Measurements from ENCODE around the gene C2CD2. TPM values are rescaled to one million over a fixed set of nuclear protein-coding genes. Genes with fewer than 3 reads are reported as not detected.

C2CD2 gene
- total RNA-seq, 4 donors from 2014 or later: 37.5 to 63.9 (median 51.6) TPM

DNA sequence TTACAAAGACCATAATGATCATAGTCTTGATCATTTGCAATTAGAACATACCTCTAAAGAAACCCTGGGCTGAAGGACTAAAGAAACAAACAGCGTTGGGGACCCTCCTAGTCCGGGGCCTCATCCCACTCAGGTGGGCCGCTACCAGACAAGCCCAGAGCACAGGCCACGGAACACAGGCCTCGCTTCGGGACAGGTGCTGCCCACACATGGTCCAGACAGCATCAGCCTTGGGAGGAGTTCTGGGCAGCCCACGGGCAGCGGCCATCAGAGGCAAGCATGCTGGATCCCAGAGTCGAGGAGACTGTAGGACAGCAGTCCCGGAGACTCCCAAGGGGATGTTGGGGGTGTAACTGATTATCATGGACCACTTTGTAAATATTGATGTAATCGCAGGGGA lies 4.9 kb downstream of the C2CD2 start:
- no peak overlapping the region for H3K4me3 ChIP-seq
- no peaks in the 10 kb centered on the region for H3K9me3 ChIP-seq
- peak overlapping the region in 2 of 4 donors; percentile 61 to 73 for H3K27ac ChIP-seq
- TF ChIP-seq POLR2A (IDR thresholded peaks at IDR 0.05): no peak
- TF ChIP-seq EP300 (IDR thresholded peaks at IDR 0.05): no peak
- TF ChIP-seq, protein P1, sequence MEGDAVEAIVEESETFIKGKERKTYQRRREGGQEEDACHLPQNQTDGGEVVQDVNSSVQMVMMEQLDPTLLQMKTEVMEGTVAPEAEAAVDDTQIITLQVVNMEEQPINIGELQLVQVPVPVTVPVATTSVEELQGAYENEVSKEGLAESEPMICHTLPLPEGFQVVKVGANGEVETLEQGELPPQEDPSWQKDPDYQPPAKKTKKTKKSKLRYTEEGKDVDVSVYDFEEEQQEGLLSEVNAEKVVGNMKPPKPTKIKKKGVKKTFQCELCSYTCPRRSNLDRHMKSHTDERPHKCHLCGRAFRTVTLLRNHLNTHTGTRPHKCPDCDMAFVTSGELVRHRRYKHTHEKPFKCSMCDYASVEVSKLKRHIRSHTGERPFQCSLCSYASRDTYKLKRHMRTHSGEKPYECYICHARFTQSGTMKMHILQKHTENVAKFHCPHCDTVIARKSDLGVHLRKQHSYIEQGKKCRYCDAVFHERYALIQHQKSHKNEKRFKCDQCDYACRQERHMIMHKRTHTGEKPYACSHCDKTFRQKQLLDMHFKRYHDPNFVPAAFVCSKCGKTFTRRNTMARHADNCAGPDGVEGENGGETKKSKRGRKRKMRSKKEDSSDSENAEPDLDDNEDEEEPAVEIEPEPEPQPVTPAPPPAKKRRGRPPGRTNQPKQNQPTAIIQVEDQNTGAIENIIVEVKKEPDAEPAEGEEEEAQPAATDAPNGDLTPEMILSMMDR (IDR thresholded peaks at IDR 0.05): no peak
- no peaks in the 10 kb centered on the region for H3K36me3 ChIP-seq
- DNase-seq (ENCODE audit: low spot score in 2 of 2): no peak
- 87 to 91% methylated on average over 11 of the region's 11 CpGs for WGBS, 2 donors
- H3K4me1 ChIP-seq: peaks cover 0 to 67% (median 26%) of the 10 kb centered on the region in 4 donors
- H3K27me3 ChIP-seq: no peaks in the 10 kb centered on the region

DNA sequence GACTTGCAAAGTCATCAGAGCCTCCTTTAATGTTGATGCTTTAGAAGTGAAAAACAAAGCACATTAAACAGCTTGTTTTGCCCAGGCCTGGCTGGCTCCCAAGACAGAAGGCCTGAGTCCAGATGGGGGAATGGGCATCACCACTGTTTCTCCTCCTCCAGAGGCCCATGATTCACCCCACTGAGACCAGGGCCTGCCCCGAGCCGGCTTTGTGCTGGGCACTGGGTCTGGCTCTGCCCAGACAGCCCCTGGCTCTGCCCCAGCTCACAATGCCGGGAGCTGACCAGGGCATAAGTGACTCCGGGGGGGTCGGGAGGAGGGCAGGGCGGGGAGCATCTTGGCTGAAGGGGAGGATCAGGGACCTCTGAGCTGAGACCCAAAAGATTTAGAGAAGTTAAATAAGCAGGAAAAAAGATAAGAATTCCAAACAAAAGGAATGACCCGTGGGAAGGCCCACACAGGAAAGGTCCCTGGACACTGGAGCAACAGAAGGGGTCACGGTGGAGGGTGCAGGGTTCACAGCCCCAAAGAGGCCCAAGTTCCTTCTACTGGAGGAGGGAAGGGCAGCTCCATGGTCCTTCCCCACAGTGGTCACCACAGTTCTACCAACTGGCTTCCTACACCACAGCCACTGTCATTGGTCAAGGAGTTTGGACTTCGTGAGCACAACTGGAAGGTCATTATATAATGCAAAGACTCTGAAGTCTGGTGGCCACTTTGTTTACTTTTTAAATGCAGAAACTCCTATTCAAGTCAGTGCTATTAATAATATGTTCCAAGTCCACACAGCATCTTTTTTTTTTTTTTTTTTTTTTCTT lies 5.5 kb downstream of the C2CD2 start:
- TF ChIP-seq POLR2A (IDR thresholded peaks at IDR 0.05) (no peak), EP300 (IDR thresholded peaks at IDR 0.05) (no peak)
- TF ChIP-seq, protein P1 (IDR thresholded peaks at IDR 0.05): no peak
- peak overlapping the region in 1 of 4 donors; percentile 6 for H3K4me3 ChIP-seq
- no peak for DNase-seq (ENCODE audit: low spot score in 2 of 2)
- peak overlapping the region; percentile 28 to 82 (median 73) for H3K27ac ChIP-seq
- H3K9me3 ChIP-seq: no peaks in the 10 kb centered on the region
- no peaks in the 10 kb centered on the region for H3K27me3 ChIP-seq
- 15 to 18% methylated on average over 9 of the region's 9 CpGs for WGBS, 2 donors
- H3K36me3 ChIP-seq: no peaks in the 10 kb centered on the region
- peaks cover 0 to 72% (median 26%) of the 10 kb centered on the region in 4 donors for H3K4me1 ChIP-seq

- no peaks in the 10 kb centered on the region for H3K27me3 ChIP-seq
- H3K4me3 ChIP-seq: no peak overlapping the region
- H3K36me3 ChIP-seq: peaks cover 0 to 10% (median 0%) of the 10 kb centered on the region in 3 donors
- WGBS, 2 donors: 93 to 94% methylated on average over 8 of the region's 8 CpGs
- TF ChIP-seq POLR2A (IDR thresholded peaks at IDR 0.05): no peak
- peak overlapping the region in 1 of 4 donors; percentile 61 for H3K27ac ChIP-seq
- H3K4me1 ChIP-seq: peaks cover 0 to 61% (median 18%) of the 10 kb centered on the region in 4 donors
- H3K9me3 ChIP-seq: no peaks in the 10 kb centered on the region
- DNase-seq (ENCODE audit: low spot score in 2 of 2): no peak
Observed at GRCh38 chr21:41945982-41946381, 7.8 kb downstream of the C2CD2 start.

GRCh38 chr21:41943851-41944250 lies 10.0 kb downstream of the C2CD2 start:
- no peaks in the 10 kb centered on the region for H3K9me3 ChIP-seq
- no peak overlapping the region for H3K27ac ChIP-seq
- no peak for DNase-seq (ENCODE audit: low spot score in 2 of 2)
- no peaks in the 10 kb centered on the region for H3K27me3 ChIP-seq
- H3K4me1 ChIP-seq: peaks cover 0 to 43% (median 18%) of the 10 kb centered on the region in 4 donors
- TF ChIP-seq, protein P1 (IDR thresholded peaks at IDR 0.05): no peak
- TF ChIP-seq POLR2A (IDR thresholded peaks at IDR 0.05) (no peak), EP300 (IDR thresholded peaks at IDR 0.05) (no peak)
- 81% methylated on average over 10 of the region's 10 CpGs for WGBS, 2 donors
- H3K36me3 ChIP-seq: peaks cover 0 to 28% (median 0%) of the 10 kb centered on the region in 3 donors
- H3K4me3 ChIP-seq: no peak overlapping the region

DNA sequence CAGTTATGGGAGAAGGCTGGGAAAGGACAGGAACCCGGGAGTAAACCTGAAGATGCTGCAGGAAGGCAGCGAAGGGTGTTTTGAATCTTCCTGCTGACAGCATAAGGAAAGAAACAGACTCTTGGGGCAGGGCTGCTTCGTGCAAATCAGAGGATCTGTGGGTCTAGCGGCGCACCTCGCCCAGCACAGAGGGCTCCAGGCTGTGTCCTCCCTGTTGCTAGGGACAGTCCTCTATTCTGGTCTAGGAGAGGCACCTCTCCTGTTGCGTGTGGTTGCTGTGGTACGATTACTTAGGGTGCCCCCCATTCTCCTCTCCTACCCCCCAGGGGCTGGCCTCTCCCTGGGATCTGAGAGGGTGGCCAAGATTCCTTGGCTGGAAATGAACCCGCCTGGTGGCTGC lies 11.4 kb downstream of the C2CD2 start:
- Histone ChIP-seq H3K36me3 (peaks cover 0 to 34% (median 0%) of the 10 kb centered on the region in 3 donors), H3K4me1 (peaks cover 0 to 29% (median 8%) of the 10 kb centered on the region in 4 donors), H3K4me3 (no peak overlapping the region), H3K27me3 (no peaks in the 10 kb centered on the region), H3K27ac (no peak overlapping the region), H3K9me3 (no peaks in the 10 kb centered on the region)
- WGBS, 2 donors: 78 to 86% methylated on average over 6 to 9 of the region's 9 CpGs
- DNase-seq (ENCODE audit: low spot score in 2 of 2): no peak
- TF ChIP-seq POLR2A (IDR thresholded peaks at IDR 0.05) (no peak), EP300 (IDR thresholded peaks at IDR 0.05) (no peak)
- TF ChIP-seq, protein P1 (IDR thresholded peaks at IDR 0.05): no peak

All from tibial nerve (tissue), 4 donors.